GM12878 (cell line): Measurements from ENCODE around the gene PTK6. TPM values are rescaled to one million over a fixed set of nuclear protein-coding genes. Genes with fewer than 3 reads are reported as not detected.

Source experiments
- BCLAF1 ChIP-seq: fragments of 450-650 bp; IDR thresholded peaks from 2 replicates; pipeline ENCODE4 v1.6.1; 2017; ENCODE audit warnings: antibody characterized with exemption, mild to moderate bottlenecking, moderate library complexity
- CBFB ChIP-seq: IDR thresholded peaks from 2 replicates; pipeline ENCODE4 v1.6.1; 2016; ENCODE audit warnings: antibody characterized with exemption, low read depth
- CBX3 ChIP-seq: fragments of 200-600 bp; sonication (generic); IDR thresholded peaks from 2 replicates; pipeline ENCODE4 v1.6.1; 2016; ENCODE audit warnings: low read depth, borderline replicate concordance
- CHD4 ChIP-seq: fragments of 200-600 bp; sonication (generic); IDR thresholded peaks from 2 replicates; pipeline ENCODE4 v1.6.1; 2016; ENCODE audit warnings: mild to moderate bottlenecking
- IRF3 ChIP-seq: fragments of 450-650 bp; IDR thresholded peaks from 2 replicates; pipeline ENCODE4 v1.6.1; 2014; ENCODE audit warnings: mild to moderate bottlenecking
- MYC ChIP-seq: IDR thresholded peaks from 2 replicates; pipeline ENCODE4 v1.6.1; 2011; ENCODE audit warnings: mild to moderate bottlenecking, low read length, moderate library complexity, inconsistent platforms; ENCODE audit not compliant: insufficient read depth, insufficient replicate concordance, insufficient read length, severe bottlenecking
- PAX5 ChIP-seq: IDR thresholded peaks from 2 replicates; pipeline ENCODE4 v1.6.1; 2011; ENCODE audit warnings: low read depth, low read length, borderline replicate concordance
- RAD21 ChIP-seq: IDR thresholded peaks from 2 replicates; pipeline ENCODE4 v1.6.1; 2011; ENCODE audit warnings: mild to moderate bottlenecking, low read depth, low read length, moderate library complexity; ENCODE audit not compliant: insufficient read depth
- RELA ChIP-seq: fragments of 450-650 bp; IDR thresholded peaks from 2 replicates; pipeline ENCODE4 v1.8.0; 2014; ENCODE audit warnings: borderline replicate concordance; ENCODE audit not compliant: partially characterized antibody
- RELB ChIP-seq: fragments of 450-650 bp; IDR thresholded peaks from 2 replicates; pipeline ENCODE4 v1.6.1; 2017; ENCODE audit warnings: low read depth, mild to moderate bottlenecking, moderate library complexity
- SREBF2 ChIP-seq: IDR thresholded peaks from 2 replicates; pipeline ENCODE4 v1.6.1; 2012; ENCODE audit warnings: mild to moderate bottlenecking, low read length
- TCF7 ChIP-seq: IDR thresholded peaks from 2 replicates; pipeline ENCODE4 v1.6.1; 2014; ENCODE audit warnings: antibody characterized with exemption, borderline replicate concordance
- YBX1 ChIP-seq: fragments of 450-650 bp; IDR thresholded peaks from 2 replicates; pipeline ENCODE4 v1.6.1; 2016; ENCODE audit warnings: antibody characterized with exemption
- polyA plus RNA-seq, 11 experiments: library from polyadenylated mRNA; depleted of rRNA in 4 of 11; unstranded in 6 of 11; stranded (reverse) in 5 of 11; fragments of >200 nt; fragmentation: Nextera tagmentation in 4 of 11; fragmentation: Illumina TruSeq in 1 of 11; extraction: Ambion mirVana in 4 of 11; extraction: Trizol in 1 of 11; gene quantifications; 1 replicate in 1 of 11; 2 replicates in 10 of 11; pipeline versions ENCODE4 v1.2.1 to v1.2.3, GENCODE V29; 2011 to 2016; ENCODE audit warnings: inconsistent platforms in 2 of 11, missing spikeins in 2 of 11, low read depth in 1 of 11
- total RNA-seq, 4 experiments: library from RNA; depleted of rRNA in 3 of 4; stranded (reverse); fragments of >200 nt in 3 of 4; fragmentation: Illumina TruSeq in 1 of 4; extraction: Trizol in 1 of 4; gene quantifications; 2 replicates each; pipeline versions ENCODE4 v1.2.1 to v1.2.3, GENCODE V29; 2013 to 2021
- TF ChIP-seq, protein P1 (sequence below): fragments of 450-650 bp; IDR thresholded peaks from 2 replicates; pipeline ENCODE4 v1.6.1; 2017; ENCODE audit warnings: mild to moderate bottlenecking, moderate library complexity
- TF ChIP-seq, protein P2 (sequence below): fragments of 450-650 bp; IDR thresholded peaks from 2 replicates; pipeline ENCODE4 v1.6.1; 2017; ENCODE audit warnings: mild to moderate bottlenecking, moderate library complexity

Gene PTK6
- total and polyA plus RNA-seq, 10 of the 15 experiments (the other 5 are each of a cell fraction or from before 2014, with no cell fraction given): 0.02 to 0.21 (median 0.09) TPM; not detected in 3

DNA sequence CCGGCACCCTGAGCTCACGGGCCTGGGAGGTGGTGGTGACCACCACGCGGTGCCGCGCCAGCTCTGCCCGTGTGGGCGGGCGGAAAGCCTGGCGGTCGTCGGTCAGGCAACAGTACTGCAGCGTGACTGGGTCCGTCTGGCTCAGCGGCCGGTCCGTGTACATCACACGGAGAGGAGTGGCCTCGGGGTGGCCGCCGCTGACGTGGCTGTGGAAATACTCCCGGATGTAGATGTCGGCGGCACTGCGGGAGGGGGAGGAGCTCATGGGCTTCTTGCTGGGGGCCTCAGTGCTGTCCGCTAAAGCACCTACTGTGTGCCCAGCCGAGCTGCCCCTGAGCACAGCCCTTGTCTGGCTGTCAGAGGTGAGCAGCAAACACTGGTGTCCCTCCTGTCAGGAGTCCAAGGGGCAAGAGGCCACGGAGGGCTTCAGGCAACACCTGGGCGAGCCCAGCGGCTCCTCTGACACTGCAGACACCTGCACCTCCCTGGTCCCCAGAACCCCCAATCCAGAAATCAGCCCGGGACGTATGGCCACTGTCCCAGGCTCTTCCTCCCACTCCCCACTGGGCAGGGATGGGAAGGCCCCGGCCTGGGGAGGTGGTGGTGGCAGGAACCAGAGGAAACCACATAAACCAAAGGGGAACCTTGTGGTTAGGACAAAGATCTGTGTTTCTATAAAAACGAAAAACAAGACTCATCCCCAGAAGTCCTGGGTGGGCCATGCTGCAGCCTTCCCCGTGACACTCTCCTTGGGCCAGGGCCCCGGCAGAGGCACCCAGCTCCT is 30.4 kb upstream of the PTK6 start (continued):
- TF ChIP-seq BCLAF1 (no peak), RELB (peak; percentile 73), SREBF2 (no peak), CBX3 (no peak), YBX1 (no peak), MYC (no peak), CBFB (peak; percentile 99), IRF3 (no peak), RAD21 (no peak), PAX5 (peak; percentile 71; the same call in 1 of the 2 replicates), RELA (no peak), CHD4 (no peak), TCF7 (no peak)
- TF ChIP-seq, protein P1, sequence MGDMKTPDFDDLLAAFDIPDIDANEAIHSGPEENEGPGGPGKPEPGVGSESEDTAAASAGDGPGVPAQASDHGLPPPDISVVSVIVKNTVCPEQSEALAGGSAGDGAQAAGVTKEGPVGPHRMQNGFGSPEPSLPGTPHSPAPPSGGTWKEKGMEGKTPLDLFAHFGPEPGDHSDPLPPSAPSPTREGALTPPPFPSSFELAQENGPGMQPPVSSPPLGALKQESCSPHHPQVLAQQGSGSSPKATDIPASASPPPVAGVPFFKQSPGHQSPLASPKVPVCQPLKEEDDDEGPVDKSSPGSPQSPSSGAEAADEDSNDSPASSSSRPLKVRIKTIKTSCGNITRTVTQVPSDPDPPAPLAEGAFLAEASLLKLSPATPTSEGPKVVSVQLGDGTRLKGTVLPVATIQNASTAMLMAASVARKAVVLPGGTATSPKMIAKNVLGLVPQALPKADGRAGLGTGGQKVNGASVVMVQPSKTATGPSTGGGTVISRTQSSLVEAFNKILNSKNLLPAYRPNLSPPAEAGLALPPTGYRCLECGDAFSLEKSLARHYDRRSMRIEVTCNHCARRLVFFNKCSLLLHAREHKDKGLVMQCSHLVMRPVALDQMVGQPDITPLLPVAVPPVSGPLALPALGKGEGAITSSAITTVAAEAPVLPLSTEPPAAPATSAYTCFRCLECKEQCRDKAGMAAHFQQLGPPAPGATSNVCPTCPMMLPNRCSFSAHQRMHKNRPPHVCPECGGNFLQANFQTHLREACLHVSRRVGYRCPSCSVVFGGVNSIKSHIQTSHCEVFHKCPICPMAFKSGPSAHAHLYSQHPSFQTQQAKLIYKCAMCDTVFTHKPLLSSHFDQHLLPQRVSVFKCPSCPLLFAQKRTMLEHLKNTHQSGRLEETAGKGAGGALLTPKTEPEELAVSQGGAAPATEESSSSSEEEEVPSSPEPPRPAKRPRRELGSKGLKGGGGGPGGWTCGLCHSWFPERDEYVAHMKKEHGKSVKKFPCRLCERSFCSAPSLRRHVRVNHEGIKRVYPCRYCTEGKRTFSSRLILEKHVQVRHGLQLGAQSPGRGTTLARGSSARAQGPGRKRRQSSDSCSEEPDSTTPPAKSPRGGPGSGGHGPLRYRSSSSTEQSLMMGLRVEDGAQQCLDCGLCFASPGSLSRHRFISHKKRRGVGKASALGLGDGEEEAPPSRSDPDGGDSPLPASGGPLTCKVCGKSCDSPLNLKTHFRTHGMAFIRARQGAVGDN: no peak
- TF ChIP-seq, protein P2, sequence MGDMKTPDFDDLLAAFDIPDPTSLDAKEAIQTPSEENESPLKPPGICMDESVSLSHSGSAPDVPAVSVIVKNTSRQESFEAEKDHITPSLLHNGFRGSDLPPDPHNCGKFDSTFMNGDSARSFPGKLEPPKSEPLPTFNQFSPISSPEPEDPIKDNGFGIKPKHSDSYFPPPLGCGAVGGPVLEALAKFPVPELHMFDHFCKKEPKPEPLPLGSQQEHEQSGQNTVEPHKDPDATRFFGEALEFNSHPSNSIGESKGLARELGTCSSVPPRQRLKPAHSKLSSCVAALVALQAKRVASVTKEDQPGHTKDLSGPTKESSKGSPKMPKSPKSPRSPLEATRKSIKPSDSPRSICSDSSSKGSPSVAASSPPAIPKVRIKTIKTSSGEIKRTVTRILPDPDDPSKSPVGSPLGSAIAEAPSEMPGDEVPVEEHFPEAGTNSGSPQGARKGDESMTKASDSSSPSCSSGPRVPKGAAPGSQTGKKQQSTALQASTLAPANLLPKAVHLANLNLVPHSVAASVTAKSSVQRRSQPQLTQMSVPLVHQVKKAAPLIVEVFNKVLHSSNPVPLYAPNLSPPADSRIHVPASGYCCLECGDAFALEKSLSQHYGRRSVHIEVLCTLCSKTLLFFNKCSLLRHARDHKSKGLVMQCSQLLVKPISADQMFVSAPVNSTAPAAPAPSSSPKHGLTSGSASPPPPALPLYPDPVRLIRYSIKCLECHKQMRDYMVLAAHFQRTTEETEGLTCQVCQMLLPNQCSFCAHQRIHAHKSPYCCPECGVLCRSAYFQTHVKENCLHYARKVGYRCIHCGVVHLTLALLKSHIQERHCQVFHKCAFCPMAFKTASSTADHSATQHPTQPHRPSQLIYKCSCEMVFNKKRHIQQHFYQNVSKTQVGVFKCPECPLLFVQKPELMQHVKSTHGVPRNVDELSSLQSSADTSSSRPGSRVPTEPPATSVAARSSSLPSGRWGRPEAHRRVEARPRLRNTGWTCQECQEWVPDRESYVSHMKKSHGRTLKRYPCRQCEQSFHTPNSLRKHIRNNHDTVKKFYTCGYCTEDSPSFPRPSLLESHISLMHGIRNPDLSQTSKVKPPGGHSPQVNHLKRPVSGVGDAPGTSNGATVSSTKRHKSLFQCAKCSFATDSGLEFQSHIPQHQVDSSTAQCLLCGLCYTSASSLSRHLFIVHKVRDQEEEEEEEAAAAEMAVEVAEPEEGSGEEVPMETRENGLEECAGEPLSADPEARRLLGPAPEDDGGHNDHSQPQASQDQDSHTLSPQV: no peak
